HG02852 (cell line): ENCODE measurements around the gene ARID3A.
"Not testable (repeated sequence)": the region's sequence is repeated elsewhere in the genome, so short reads cannot be mapped to it uniquely, and the experiment has no call there.

Experiments used
- ATAC-seq: cut with Tn5 transposase; IDR thresholded peaks from one replicate; pipeline ENCODE4 v1.9.1; 2021; ENCODE audit warnings: mild to moderate bottlenecking, moderate library complexity; ENCODE audit not compliant: unreplicated experiment

ARID3A gene

GRCh38 chr19:1014161-1015060 is 88.6 kb downstream of the ARID3A start:
- ATAC-seq, result no peak

DNA sequence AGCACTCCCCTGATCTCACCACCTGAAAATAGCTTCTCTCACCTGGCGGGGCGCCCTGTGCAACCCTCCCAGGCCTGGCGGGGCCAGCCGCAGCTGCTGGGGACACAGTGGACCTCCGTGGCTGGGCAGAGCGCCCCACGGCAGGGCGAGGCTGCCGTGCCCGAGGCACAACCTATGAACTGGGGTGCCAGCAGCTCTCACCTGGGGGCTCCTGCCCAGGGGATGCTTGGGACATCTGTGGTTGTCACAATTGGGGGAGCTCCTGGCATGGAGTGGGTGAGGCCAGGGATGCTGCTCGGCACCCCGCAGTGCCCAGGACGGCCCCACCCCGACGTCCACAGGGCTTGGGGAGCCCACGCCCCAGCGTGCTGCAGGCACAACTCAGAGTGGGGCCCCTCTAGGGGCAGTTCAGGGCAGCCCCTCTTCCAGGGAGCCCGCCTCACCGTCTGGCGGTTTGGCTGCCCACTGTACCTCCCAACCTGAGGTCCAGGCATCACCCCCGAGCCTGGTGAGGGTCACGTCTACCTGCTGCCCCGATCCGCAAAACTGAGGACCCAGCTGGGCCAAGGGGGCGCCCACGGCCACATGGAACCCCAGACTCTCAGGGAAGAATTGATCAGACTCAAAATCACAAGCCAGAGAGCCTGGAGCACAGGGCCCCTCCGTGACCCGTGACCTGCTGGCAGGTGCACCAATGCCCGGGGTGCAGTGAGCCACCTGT is 89.4 kb downstream of the ARID3A start:
- ATAC-seq, result no peak

- ATAC-seq, result no peak
Measured at GRCh38 chr19:1015782-1016646, 90.2 kb downstream of the ARID3A start.

DNA sequence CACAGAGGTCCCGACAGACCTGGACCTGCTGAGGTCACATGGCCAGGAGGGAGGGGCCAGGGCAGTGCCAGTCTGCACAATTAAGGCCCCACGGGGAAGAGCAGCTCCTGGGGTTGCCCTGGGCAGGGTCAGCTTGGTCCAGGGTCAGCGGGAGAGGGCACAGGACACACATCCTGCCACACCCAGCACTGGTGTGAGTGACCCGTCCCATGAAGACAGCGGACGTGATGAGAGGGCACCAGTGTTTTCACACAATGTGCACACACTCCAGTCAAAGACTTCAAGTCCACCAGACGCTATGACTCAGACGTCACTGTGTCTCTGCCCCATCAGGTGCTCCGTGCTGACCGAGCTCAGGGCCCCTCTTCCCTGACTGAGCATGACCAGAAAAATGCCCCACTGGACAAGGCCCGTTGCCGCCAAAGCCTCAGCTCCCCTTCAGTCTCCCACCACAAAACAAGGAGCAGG is 90.8 kb downstream of the ARID3A start:
- no peak for ATAC-seq

GRCh38 chr19:1017115-1017905 is 91.5 kb downstream of the ARID3A start:
- ATAC-seq, result no peak

GRCh38 chr19:1017906-1018305 is 92.1 kb downstream of the ARID3A start:
- ATAC-seq, result no peak

DNA sequence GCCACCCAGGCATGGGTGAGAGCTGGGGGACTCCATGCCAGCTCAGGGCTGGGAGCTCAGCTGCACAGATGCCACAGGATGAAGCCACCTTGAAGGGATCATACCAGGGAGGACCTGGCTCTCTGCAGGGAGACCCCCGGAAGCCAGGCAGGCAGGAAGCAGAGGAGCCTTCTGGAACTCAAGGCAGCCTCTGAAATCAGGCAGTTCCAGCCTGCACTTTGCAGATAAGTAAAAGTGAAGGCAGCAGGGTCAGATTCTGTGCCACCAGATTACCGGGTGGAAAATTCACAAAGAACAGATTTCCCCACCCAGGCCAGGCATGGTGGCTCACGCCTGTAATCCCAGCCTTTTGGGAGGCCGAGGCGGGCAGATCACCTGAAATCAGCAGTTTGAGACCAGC is 92.6 kb downstream of the ARID3A start:
- no peak for ATAC-seq

GRCh38 chr19:1018932-1019615 is 93.2 kb downstream of the ARID3A start:
- no peak for ATAC-seq

DNA sequence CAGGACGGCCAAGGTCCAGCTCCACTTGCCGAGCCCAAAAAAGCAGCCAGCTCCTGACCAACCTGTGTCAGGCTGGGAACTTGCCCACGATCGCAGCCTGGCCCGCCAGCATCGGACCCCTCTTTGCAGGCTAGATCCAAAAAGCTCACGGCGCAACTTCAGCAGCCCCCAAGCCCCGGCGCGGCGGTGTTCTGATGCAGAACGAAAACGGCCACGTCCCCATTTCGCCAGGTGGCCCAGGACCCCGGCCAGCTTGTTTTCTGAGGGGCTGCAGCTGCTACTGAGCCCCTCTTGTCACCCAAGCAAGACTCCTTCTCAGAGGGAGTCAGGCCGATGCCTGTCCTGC is 93.8 kb downstream of the ARID3A start:
- ATAC-seq, result no peak

DNA sequence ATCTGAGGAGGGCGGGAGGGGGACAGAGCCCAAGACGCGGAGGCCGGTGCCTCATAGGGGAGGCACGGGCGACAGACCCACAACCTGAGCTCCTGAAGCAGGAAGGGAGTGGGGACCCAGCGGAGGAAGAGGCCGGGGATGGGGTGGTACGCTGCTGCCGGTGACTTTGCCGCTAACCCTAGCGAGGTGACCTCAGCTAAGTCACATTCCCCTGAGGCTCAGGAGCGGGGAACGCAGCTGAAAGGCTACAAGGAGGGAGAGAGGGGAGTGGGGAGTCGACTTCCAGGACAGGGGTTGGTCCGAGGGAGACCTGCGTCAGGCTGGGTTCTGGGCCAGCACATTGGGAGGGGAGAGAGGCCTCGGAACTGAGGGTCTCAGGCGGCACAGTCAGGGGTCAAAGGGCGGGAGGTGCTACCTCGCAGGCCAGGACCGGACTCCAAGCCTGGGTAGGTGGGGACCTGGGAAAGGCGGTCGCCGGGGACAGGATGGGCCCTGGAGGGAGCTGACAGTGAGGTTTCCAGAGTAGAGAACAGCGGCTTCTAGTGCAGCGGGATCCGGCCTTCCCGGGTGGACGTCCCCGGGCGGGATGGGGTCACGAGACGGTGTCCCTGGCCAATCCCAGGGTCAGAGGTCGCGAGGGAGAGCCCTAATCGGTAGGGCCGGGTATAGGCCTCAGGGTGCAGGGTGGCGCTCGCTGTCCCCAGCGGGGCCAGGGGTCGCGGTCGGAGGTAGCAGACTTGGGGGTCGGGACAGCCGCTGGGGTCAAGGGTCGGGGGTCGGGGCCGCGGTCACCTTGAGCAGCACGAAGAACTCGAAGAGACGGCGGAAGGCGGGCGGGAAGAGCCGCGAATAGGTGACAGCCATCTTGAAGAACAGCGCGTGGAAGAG is 94.4 kb downstream of the ARID3A start:
- ATAC-seq, result no peak

DNA sequence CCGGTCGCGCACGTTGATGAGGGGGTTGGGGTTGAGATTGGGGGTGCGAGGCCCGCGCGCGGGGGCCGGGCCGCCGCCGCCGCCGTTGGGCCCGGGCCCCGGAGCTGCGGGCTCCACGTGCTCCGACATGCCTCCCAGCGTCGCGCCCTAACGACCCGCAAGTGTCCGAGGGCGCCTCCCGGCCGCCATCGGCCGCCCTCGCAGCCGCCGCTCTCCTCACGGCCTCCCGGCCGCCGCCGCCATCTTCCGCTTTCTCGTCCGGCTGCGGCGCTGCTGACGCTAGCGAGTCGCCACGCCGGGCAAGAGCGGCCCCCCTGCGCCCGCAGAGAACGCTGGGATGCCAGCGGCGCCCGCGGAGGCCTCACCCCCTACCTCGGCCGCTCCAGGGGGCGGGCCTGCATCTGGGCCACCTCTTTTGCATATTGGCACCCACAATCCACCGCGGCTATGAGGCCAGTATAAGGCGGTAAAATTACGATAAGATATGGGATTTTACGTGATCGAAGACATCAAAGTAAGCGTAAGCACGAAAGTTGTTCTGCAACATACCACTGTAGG is 95.1 kb downstream of the ARID3A start, which contains the start of gene TMEM259:
Gene TMEM259 (minus strand): TSS at position 256 of the 558 bp plus-strand sequence. CDS start 127 bp downstream, at position 129.
- peak; percentile 76 for ATAC-seq

GRCh38 chr19:1023883-1024188 is 98.0 kb downstream of the ARID3A start:
- not testable (repeated sequence) for ATAC-seq

DNA sequence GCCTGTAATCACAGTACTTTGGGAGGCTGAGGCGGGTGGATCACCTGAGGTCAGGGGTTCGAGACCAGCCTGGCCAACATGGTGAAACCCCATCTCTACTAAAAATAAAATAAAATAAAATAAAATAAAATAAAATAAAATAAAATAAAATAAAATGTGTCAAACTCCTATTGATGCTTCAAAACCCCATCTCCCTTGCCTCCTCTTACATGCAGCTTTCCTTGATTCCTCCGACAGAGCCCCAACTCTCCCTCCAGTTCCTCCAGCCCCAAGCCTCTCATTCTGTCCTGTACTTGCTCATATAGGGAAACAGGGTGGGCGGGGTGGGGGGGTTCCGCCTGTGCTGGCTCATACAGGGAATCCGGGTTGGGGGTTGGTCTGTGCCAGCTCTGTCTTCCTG is 99.2 kb downstream of the ARID3A start:
- not testable (repeated sequence) for ATAC-seq
